ENCODE measurements around the gene SREBF1. TPM values are rescaled to one million over a fixed set of nuclear protein-coding genes. Genes with fewer than 3 reads are reported as not detected.
A peak's percentile ranks its signal among the peaks of the same experiment; 100 is the strongest.

The SREBF1 gene
- total and polyA plus RNA-seq, 2 of the 4 experiments (the other 2 are of a cell fraction): 3.4 to 20.4 TPM

DNA sequence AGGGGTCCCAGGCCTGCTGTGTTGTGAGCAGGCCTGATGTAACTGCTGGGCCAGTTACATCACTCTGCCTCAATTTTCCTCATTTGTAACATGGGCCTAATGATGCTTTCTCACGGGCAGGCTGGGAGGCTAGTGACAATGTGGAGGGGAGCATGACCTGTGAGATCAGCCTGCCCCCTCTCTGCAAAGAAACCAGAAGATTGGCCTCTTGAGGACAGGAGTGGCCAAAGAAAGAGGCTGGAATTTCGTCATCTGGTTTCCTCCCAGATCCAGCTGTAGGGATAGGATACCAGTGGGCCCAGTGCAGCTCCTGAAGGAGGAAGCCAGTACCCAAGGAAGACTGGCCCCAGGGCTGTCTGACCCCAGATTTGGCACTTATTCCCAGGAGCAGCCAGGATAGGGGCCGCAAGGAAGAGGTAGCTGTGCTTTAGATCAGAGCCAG lies 615 bp upstream of the SREBF1 start:
- Histone ChIP-seq H4K91ac (ENCODE audit: insufficient read depth, low read depth, low read length) (peak overlapping the region; percentile 90), H2BK20ac (ENCODE audit: low read depth, low read length) (peak overlapping the region; percentile 30), H3K27me3 (ENCODE audit: control insufficient read depth, insufficient read depth, low read length) (no peaks in the 10 kb centered on the region), H3K79me1 (ENCODE audit: low read depth in 1 of 2, low read length in 2 of 2) (peaks cover 11 to 58% of the 10 kb centered on the region in 2 experiments; a peak in 3 of 4 replicates), H3K18ac (ENCODE audit: low read depth, low read length) (peak overlapping the region; percentile 30), H4K20me1 (ENCODE audit: insufficient read depth, low read length) (peaks cover 24% of the 10 kb centered on the region), H2BK15ac (ENCODE audit: low read depth, low read length) (peak overlapping the region; percentile 92; the same call in 2 of the 3 replicates), H4K5ac (ENCODE audit: low read depth, low read length) (peak overlapping the region; percentile 69), H3K9me3 (ENCODE audit: control insufficient read depth, insufficient read depth, low read length) (no peaks in the 10 kb centered on the region), H2BK120ac (ENCODE audit: low read depth, low read length) (peak overlapping the region; percentile 94), H3K4me3 (ENCODE audit: insufficient read depth, low read depth, low read length) (no peak overlapping the region; the same call in 1 of the 2 replicates), H2AK5ac (ENCODE audit: low read depth, low read length) (peak overlapping the region; percentile 97), H3K56ac (ENCODE audit: extremely low read depth, insufficient read depth, low read length) (peak overlapping the region; percentile 75; the same call in 1 of the 2 replicates), H3K4me2 (ENCODE audit: low read depth, low read length) (peak overlapping the region; percentile 51), H3K23ac (ENCODE audit: low read depth, low read length) (peak overlapping the region; percentile 52), H3K27ac (ENCODE audit: insufficient read depth, low read length) (peak overlapping the region; percentile 94), H3K9ac (ENCODE audit: low read depth, low read length) (peak overlapping the region; percentile 54), H3K4ac (ENCODE audit: low read depth, low read length) (peak overlapping the region; percentile 84), H2AK9ac (replicated peaks; ENCODE audit: low read depth, low read length, poor library complexity) (peak overlapping the region; percentile 83), H2AFZ (replicated peaks; ENCODE audit: low read length, poor library complexity) (peak overlapping the region; percentile 86), H2BK5ac (ENCODE audit: low read depth, low read length, poor library complexity, severe bottlenecking) (peak overlapping the region; percentile 80), H4K8ac (ENCODE audit: low read depth in 2 of 2, low read length in 2 of 2) (peak overlapping the region; percentile 52 to 75), H3K4me1 (ENCODE audit: control insufficient read depth, insufficient read depth, low read length) (peaks cover 44% of the 10 kb centered on the region), H3K9me1 (ENCODE audit: insufficient read depth, low read length) (peaks cover 29% of the 10 kb centered on the region), H3K36me3 (ENCODE audit: control insufficient read depth, insufficient read depth, low read length) (0 out of 2 replicates have a peak, but pooled peaks cover 2% of the 10 kb centered on the region), H3K14ac (replicated peaks; ENCODE audit: low read depth, low read length) (peak overlapping the region; percentile 53)
- WGBS, 2 experiments (ENCODE audit: extremely low coverage in 2 of 2, insufficient read length in 1 of 2): 100% methylated on average over 2 of the region's 3 CpGs; no CpG with 5 or more reads in 1 of the 2 experiments
- DNase-seq (peak; percentile 81), ATAC-seq (ENCODE audit: low read depth) (peak; percentile 7)
- intact Hi-C loops (cut with micrococcal nuclease): no loop called here
- BruUV-seq (replicated peaks): TSS peak; percentile 68
- dilution Hi-C loops (cut with HindIII; ENCODE audit: low sequenced_read_pairs, unreplicated experiment): no loop called here
- TF ChIP-seq MXI1 (IDR thresholded peaks at IDR 0.05; ENCODE audit: borderline replicate concordance, low read depth, low read length): no peak
- peak; percentile 53; the same call in 1 of the 2 replicates for TF ChIP-seq CEBPB (IDR thresholded peaks at IDR 0.05; ENCODE audit: low read depth, low read length)
- peak; percentile 9 for TF ChIP-seq RCOR1 (IDR thresholded peaks at IDR 0.05; ENCODE audit: insufficient replicate concordance, low read length)
- CTCF ChIA-PET: no interaction called here
- in situ Hi-C loops (cut with MboI; ENCODE audit: low sequenced_read_pairs): no loop called here
- POLR2A ChIA-PET (ENCODE audit: unreplicated experiment): interaction anchor here (0.6 kb wide), 1 partner anchor 161 kb away, joined by 3 read pairs; no protein-coding TSS in a partner anchor

Measured in IMR-90 (cell line).